Brain microvascular endothelial cell (primary cell): Measurements from ENCODE around the gene YWHAH.

Source experiments
- DNase-seq: peaks from one replicate; pipeline ENCODE4 v3.0.0-alpha.2; 2020
- H3K27ac ChIP-seq: fragments of 250-450 bp; sonication (Bioruptor Pico); 2 replicates; pipeline ENCODE4 v1.5.1; 2020; ENCODE audit warnings: mild to moderate bottlenecking, moderate library complexity
- H3K27me3 ChIP-seq: fragments of 250-450 bp; sonication (Bioruptor Pico); replicated peaks from 2 replicates; pipeline ENCODE4 v1.5.1; 2020; ENCODE audit warnings: mild to moderate bottlenecking
- H3K36me3 ChIP-seq: fragments of 250-450 bp; sonication (Bioruptor Pico); replicated peaks from 2 replicates; pipeline ENCODE4 v1.5.1; 2020; ENCODE audit warnings: mild to moderate bottlenecking
- H3K4me3 ChIP-seq: 2 replicates; pipeline ENCODE4 v1.5.1; 2011; ENCODE audit warnings: low read depth, mild to moderate bottlenecking, control low read depth, low read length, moderate library complexity
- in situ Hi-C: cut with HindIII; loops from 2 replicates; pipeline ENCODE4 v1.10.0; 2017; ENCODE audit warnings: low sequenced_read_pairs, low pct_ligation_motif_present
- TF ChIP-seq, protein P1 (sequence below): IDR thresholded peaks from 2 replicates; pipeline ENCODE4 v1.5.1; 2011; ENCODE audit warnings: low read depth, mild to moderate bottlenecking, moderate library complexity, low read length, control low read depth, inconsistent platforms; ENCODE audit errors: missing control alignments

The YWHAH gene

DNA sequence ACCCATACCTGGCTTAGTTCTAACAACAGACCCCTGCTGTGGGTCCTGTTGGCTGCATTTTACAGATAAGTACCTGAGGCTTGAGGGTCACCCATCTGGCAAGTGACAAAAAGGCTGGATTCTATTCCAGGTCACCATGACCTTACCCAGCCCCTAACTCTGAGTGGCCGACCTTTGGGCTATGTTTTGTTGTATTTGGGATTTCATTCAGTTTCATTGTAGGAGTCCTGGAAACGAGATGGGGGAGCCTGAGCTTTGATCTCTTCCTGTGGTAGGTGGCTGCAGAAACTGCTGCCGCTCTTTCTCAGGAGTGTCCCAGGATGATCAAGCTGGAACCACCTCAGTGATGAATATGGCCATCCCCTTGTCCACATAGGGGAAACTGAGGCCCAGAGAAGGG is 24.6 kb upstream of the YWHAH start:
- no peaks in the 10 kb centered on the region for H3K36me3 ChIP-seq
- no peak for DNase-seq
- no peak overlapping the region for H3K27ac ChIP-seq
- in situ Hi-C loops, result no loop called here
- no peak overlapping the region for H3K4me3 ChIP-seq
- TF ChIP-seq, protein P1, sequence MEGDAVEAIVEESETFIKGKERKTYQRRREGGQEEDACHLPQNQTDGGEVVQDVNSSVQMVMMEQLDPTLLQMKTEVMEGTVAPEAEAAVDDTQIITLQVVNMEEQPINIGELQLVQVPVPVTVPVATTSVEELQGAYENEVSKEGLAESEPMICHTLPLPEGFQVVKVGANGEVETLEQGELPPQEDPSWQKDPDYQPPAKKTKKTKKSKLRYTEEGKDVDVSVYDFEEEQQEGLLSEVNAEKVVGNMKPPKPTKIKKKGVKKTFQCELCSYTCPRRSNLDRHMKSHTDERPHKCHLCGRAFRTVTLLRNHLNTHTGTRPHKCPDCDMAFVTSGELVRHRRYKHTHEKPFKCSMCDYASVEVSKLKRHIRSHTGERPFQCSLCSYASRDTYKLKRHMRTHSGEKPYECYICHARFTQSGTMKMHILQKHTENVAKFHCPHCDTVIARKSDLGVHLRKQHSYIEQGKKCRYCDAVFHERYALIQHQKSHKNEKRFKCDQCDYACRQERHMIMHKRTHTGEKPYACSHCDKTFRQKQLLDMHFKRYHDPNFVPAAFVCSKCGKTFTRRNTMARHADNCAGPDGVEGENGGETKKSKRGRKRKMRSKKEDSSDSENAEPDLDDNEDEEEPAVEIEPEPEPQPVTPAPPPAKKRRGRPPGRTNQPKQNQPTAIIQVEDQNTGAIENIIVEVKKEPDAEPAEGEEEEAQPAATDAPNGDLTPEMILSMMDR, result no peak
- H3K27me3 ChIP-seq, result no peaks in the 10 kb centered on the region

DNA sequence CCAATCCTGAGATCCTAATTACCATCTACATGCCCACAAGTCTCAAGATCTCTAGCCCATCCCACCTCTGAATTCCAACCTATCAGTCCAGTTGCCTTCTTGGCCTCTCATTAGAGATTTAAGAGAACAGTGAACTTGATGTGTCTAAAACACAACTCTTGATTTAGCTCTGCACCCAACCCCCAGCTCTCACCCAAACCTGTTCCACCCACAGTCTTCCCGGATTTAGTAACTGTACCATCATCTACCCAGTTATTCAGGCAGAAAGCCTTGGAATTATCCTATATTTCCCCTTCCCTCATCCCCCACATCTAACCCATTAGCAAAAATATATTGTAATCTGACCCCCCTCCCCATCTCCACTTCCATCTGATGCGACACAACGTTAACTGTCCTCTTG is 24.0 kb upstream of the YWHAH start:
- TF ChIP-seq, protein P1, result no peak
- DNase-seq, result no peak
- H3K36me3 ChIP-seq, result no peaks in the 10 kb centered on the region
- no peaks in the 10 kb centered on the region for H3K27me3 ChIP-seq
- H3K27ac ChIP-seq, result no peak overlapping the region
- in situ Hi-C loops, result no loop called here
- no peak overlapping the region for H3K4me3 ChIP-seq

GRCh38 chr22:31921106-31921505 is 23.2 kb upstream of the YWHAH start:
- TF ChIP-seq, protein P1, result no peak
- Histone ChIP-seq H3K27ac (no peak overlapping the region), H3K27me3 (no peaks in the 10 kb centered on the region), H3K4me3 (no peak overlapping the region), H3K36me3 (no peaks in the 10 kb centered on the region)
- DNase-seq, result no peak
- in situ Hi-C loops, result no loop called here

DNA sequence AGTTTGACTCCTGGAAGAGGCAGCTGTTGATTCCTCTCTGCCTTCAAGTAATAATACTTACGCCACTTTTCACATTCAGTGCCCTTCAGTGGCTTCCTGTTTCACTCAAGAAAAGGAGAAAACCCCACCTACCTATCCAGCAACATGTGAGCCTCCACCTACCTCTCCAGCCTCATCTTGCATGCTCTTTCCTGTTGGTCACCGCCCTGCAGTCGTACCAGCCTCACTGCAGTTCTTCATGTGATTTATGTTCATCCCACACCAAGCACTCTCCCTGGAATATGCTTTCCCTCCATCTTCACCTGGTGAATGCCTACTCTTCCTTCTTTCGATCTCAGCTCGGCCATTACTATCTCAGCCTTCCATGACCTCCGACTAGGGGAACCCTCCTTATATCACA is 21.8 kb upstream of the YWHAH start:
- no peaks in the 10 kb centered on the region for H3K27me3 ChIP-seq
- in situ Hi-C loops, result no loop called here
- no peak overlapping the region for H3K27ac ChIP-seq
- TF ChIP-seq, protein P1, result no peak
- no peaks in the 10 kb centered on the region for H3K36me3 ChIP-seq
- no peak for DNase-seq
- no peak overlapping the region for H3K4me3 ChIP-seq

- no peak for DNase-seq
- Histone ChIP-seq H3K27me3 (no peaks in the 10 kb centered on the region), H3K36me3 (no peaks in the 10 kb centered on the region), H3K27ac (no peak overlapping the region), H3K4me3 (no peak overlapping the region)
- in situ Hi-C loops, result no loop called here
- TF ChIP-seq, protein P1, result no peak
These were observed 21.2 kb upstream of the YWHAH start for GRCh38 chr22:31923136-31923535.

DNA sequence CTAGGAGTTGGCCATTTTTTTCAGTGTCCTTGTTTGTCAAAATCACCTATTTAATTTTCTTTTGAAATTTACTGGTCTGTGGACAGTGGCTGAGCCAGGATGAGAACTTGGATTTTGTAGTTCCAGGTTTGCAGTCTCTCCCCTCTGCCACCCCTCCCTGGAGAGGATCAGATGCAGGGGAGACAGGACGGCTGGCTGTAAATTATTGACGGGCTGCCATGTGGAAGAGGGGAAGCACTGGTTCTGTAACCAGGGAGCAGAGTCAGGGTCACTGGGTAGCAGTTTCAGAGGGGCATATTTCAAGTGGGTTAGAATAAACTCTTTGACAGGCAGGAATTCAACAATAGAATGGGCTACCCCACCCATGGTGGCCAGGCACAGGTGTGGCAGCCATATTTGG is 20.6 kb upstream of the YWHAH start:
- Histone ChIP-seq H3K27me3 (no peaks in the 10 kb centered on the region), H3K36me3 (no peaks in the 10 kb centered on the region), H3K27ac (no peak overlapping the region), H3K4me3 (no peak overlapping the region)
- in situ Hi-C loops, result no loop called here
- no peak for DNase-seq
- TF ChIP-seq, protein P1, result no peak
